ENCODE results near the gene MAPK8. TPM values are rescaled to one million over a fixed set of nuclear protein-coding genes. Genes with fewer than 3 reads are reported as not detected.

The MAPK8 gene
- total and polyA plus RNA-seq, 2 of the 4 experiments (the other 2 are of a cell fraction) = 41.5 to 54.7 TPM

GRCh38 chr10:48365668-48366067, 59.2 kb downstream of the MAPK8 start:
- no peak overlapping the region for H3K18ac ChIP-seq (ENCODE audit: low read depth, low read length)
- POLR2A ChIA-PET (ENCODE audit: unreplicated experiment) = no interaction called here
- H2AK5ac ChIP-seq (ENCODE audit: low read depth, low read length) = no peak overlapping the region
- ATAC-seq (ENCODE audit: low read depth) (no peak), DNase-seq (peak; percentile 16)
- H4K91ac ChIP-seq (ENCODE audit: insufficient read depth, low read depth, low read length) = no peak overlapping the region
- H3K9me1 ChIP-seq (ENCODE audit: insufficient read depth, low read length) = no peaks in the 10 kb centered on the region
- no peak overlapping the region for H3K4ac ChIP-seq (ENCODE audit: low read depth, low read length)
- H3K9ac ChIP-seq (ENCODE audit: low read depth, low read length) = no peak overlapping the region
- H3K56ac ChIP-seq (ENCODE audit: extremely low read depth, insufficient read depth, low read length) = no peak overlapping the region
- CTCF ChIA-PET = no interaction called here
- no peak overlapping the region for H2BK20ac ChIP-seq (ENCODE audit: low read depth, low read length)
- no peak for TF ChIP-seq SMC3 (IDR thresholded peaks at IDR 0.05; ENCODE audit: low read depth, low read length)
- TF ChIP-seq USF2 (IDR thresholded peaks at IDR 0.05; ENCODE audit: low read depth, low read length) = no peak
- no peak for TF ChIP-seq MAFK (IDR thresholded peaks at IDR 0.05; ENCODE audit: low read depth, low read length)
- no peak for TF ChIP-seq FOS (IDR thresholded peaks at IDR 0.05; ENCODE audit: low read depth, low read length)
- no peak for TF ChIP-seq BHLHE40 (IDR thresholded peaks at IDR 0.05; ENCODE audit: low read depth, low read length)
- no peak for TF ChIP-seq POLR2A (IDR thresholded peaks at IDR 0.05; ENCODE audit: low read depth, low read length)
- TF ChIP-seq CHD1 (IDR thresholded peaks at IDR 0.05; ENCODE audit: low read depth, low read length) = no peak
- no peak for TF ChIP-seq RFX5 (IDR thresholded peaks at IDR 0.05; ENCODE audit: low read depth, low read length)
- no peak for TF ChIP-seq RCOR1 (IDR thresholded peaks at IDR 0.05; ENCODE audit: insufficient replicate concordance, low read length)
- H3K4me2 ChIP-seq (ENCODE audit: low read depth, low read length) = no peak overlapping the region
- no peaks in the 10 kb centered on the region for H3K27me3 ChIP-seq (ENCODE audit: control insufficient read depth, insufficient read depth, low read length)
- no peak overlapping the region for H2BK15ac ChIP-seq (ENCODE audit: low read depth, low read length)
- no peak overlapping the region for H2BK120ac ChIP-seq (ENCODE audit: low read depth, low read length)
- no peak overlapping the region for H3K4me3 ChIP-seq (ENCODE audit: insufficient read depth, low read depth, low read length)
- no peak overlapping the region for H2AFZ ChIP-seq (replicated peaks; ENCODE audit: low read length, poor library complexity)
- no peak overlapping the region for H2AK9ac ChIP-seq (replicated peaks; ENCODE audit: low read depth, low read length, poor library complexity)
- peaks cover 26 to 60% of the 10 kb centered on the region in 2 experiments for H3K79me1 ChIP-seq (ENCODE audit: low read depth in 1 of 2, low read length in 2 of 2)
- intact Hi-C loops (cut with micrococcal nuclease) = no loop called here
- H3K27ac ChIP-seq (ENCODE audit: insufficient read depth, low read length) = no peak overlapping the region
- no peaks in the 10 kb centered on the region for H3K9me3 ChIP-seq (ENCODE audit: control insufficient read depth, insufficient read depth, low read length)
- in situ Hi-C loops (cut with MboI; ENCODE audit: low sequenced_read_pairs) = loop anchor here (25.0 kb wide), 1 partner anchor 147 kb away; no protein-coding TSS in a partner anchor
- no peak overlapping the region for H4K5ac ChIP-seq (ENCODE audit: low read depth, low read length)
- no peak overlapping the region for H3K14ac ChIP-seq (replicated peaks; ENCODE audit: low read depth, low read length)
- dilution Hi-C loops (cut with HindIII; ENCODE audit: low sequenced_read_pairs, unreplicated experiment) = no loop called here
- no peak overlapping the region for H3K23ac ChIP-seq (ENCODE audit: low read depth, low read length)
- H3K4me1 ChIP-seq (ENCODE audit: control insufficient read depth, insufficient read depth, low read length) = peaks cover 5% of the 10 kb centered on the region; the same call in 1 of the 2 replicates
- no peak overlapping the region for H4K8ac ChIP-seq (ENCODE audit: low read depth in 2 of 2, low read length in 2 of 2)
- no peaks in the 10 kb centered on the region for H3K36me3 ChIP-seq (ENCODE audit: control insufficient read depth, insufficient read depth, low read length)
- WGBS, 2 experiments (ENCODE audit: extremely low coverage in 2 of 2, insufficient read length in 1 of 2) = no CpG with 5 or more reads among the region's 1 CpG
- no peak overlapping the region for H2BK5ac ChIP-seq (ENCODE audit: low read depth, low read length, poor library complexity, severe bottlenecking)
- BruUV-seq (replicated peaks) = no TSS peak
- H4K20me1 ChIP-seq (ENCODE audit: insufficient read depth, low read length) = peaks cover 20% of the 10 kb centered on the region; the same call in 1 of the 2 replicates

Measured in IMR-90 (cell line).